Mesendoderm (in vitro differentiated cells): Measurements from ENCODE around the gene TRNP1.

Source experiments
- DNase-seq: peaks from one replicate; pipeline ENCODE4 v3.0.0; 2013
- H2AK5ac ChIP-seq: 2 replicates; pipeline ENCODE4 v1.6.1; 2013; ENCODE audit warnings: low read length, inconsistent platforms
- H2BK120ac ChIP-seq: 2 replicates; pipeline ENCODE4 v1.6.1; 2013; ENCODE audit warnings: low read depth, mild to moderate bottlenecking, low read length, moderate library complexity, mixed read lengths
- H2BK15ac ChIP-seq: replicated peaks from 2 replicates; pipeline ENCODE4 v1.6.1; 2013; ENCODE audit warnings: low read depth, mild to moderate bottlenecking, moderate library complexity
- H2BK5ac ChIP-seq: 2 replicates; pipeline ENCODE4 v1.6.1; 2013; ENCODE audit warnings: low read length, inconsistent platforms
- H3K18ac ChIP-seq: 2 replicates; pipeline ENCODE4 v1.6.1; 2013; ENCODE audit warnings: mild to moderate bottlenecking, low read length, mixed read lengths
- H3K23ac ChIP-seq: one replicate; pipeline ENCODE4 v1.6.1; 2013; ENCODE audit warnings: low read length
- H3K27ac ChIP-seq: 2 replicates; pipeline ENCODE4 v1.5.1; 2013; ENCODE audit warnings: low read depth, mild to moderate bottlenecking, inconsistent platforms, low read length, moderate library complexity
- H3K27me3 ChIP-seq: 2 replicates; pipeline ENCODE4 v1.6.1; 2013; ENCODE audit warnings: low read length, control low read depth, mild to moderate bottlenecking, inconsistent platforms; ENCODE audit not compliant: insufficient read depth, poor library complexity
- H3K36me3 ChIP-seq: 2 replicates; pipeline ENCODE4 v1.6.1; 2013; ENCODE audit warnings: low read length, inconsistent platforms; ENCODE audit not compliant: control insufficient read depth, insufficient read depth
- H3K4ac ChIP-seq: one replicate; pipeline ENCODE4 v1.6.1; 2013; ENCODE audit warnings: low read depth, mild to moderate bottlenecking, low read length, moderate library complexity
- H3K4me1 ChIP-seq: 2 replicates; pipeline ENCODE4 v1.6.1; 2013; ENCODE audit warnings: low read depth, low read length, inconsistent platforms; ENCODE audit not compliant: control insufficient read depth
- H3K4me2 ChIP-seq: 2 replicates; pipeline ENCODE4 v1.6.1; 2013; ENCODE audit warnings: low read length
- H3K4me3 ChIP-seq: 2 replicates; pipeline ENCODE4 v1.5.1; 2013; ENCODE audit warnings: mild to moderate bottlenecking, low read length
- H3K56ac ChIP-seq: one replicate; pipeline ENCODE4 v1.6.1; 2013; ENCODE audit warnings: low read length
- H3K79me1 ChIP-seq: 2 replicates; pipeline ENCODE4 v1.6.1; 2013; ENCODE audit warnings: low read length, inconsistent platforms
- H3K79me2 ChIP-seq: 2 replicates; pipeline ENCODE4 v1.6.1; 2013; ENCODE audit warnings: mild to moderate bottlenecking, low read length; ENCODE audit not compliant: control insufficient read depth, insufficient read depth
- H3K9ac ChIP-seq: 2 replicates; pipeline ENCODE4 v1.6.1; 2013; ENCODE audit warnings: low read length, inconsistent platforms
- H4K5ac ChIP-seq: one replicate; pipeline ENCODE4 v1.6.1; 2013; ENCODE audit warnings: low read length
- H4K8ac ChIP-seq: one replicate; pipeline ENCODE4 v1.6.1; 2013; ENCODE audit warnings: low read depth, mild to moderate bottlenecking, control low read depth, low read length, moderate library complexity
- WGBS: extraction: QIAGEN DNeasy Blood & Tissue Kit; methylation state at CpG from one replicate; pipeline ENCODE4 v1.1.7; 2013; ENCODE audit warnings: low lambda C conversion rate, missing lambda C conversion rate; ENCODE audit not compliant: insufficient coverage; ENCODE audit errors: extremely low coverage; 5-methylcytosine and 5-hydroxymethylcytosine counted together

The TRNP1 gene

GRCh38 chr1:26960625-26960966, 32.9 kb upstream of the TRNP1 start:
- H3K4me2 ChIP-seq, result peak overlapping the region; percentile 42
- H3K79me1 ChIP-seq, result no peaks in the 10 kb centered on the region
- peak overlapping the region; percentile 87 for H3K56ac ChIP-seq
- no peaks in the 10 kb centered on the region for H3K4me1 ChIP-seq
- H3K9ac ChIP-seq, result peak overlapping the region; percentile 79
- H2BK15ac ChIP-seq, result no peak overlapping the region
- H2BK5ac ChIP-seq, result no peak overlapping the region
- no peak overlapping the region for H2BK120ac ChIP-seq
- no peak overlapping the region for H2AK5ac ChIP-seq
- DNase-seq, result no peak
- no CpG with 5 or more reads among the region's 3 CpGs for WGBS
- no peaks in the 10 kb centered on the region for H3K27me3 ChIP-seq
- H4K5ac ChIP-seq, result peak overlapping the region; percentile 12
- no peak overlapping the region for H3K4ac ChIP-seq
- no peak overlapping the region for H3K18ac ChIP-seq
- H3K4me3 ChIP-seq, result peak overlapping the region; percentile 35
- H3K36me3 ChIP-seq, result no peaks in the 10 kb centered on the region
- H4K8ac ChIP-seq, result no peak overlapping the region
- no peak overlapping the region for H3K23ac ChIP-seq
- peaks cover 1% of the 10 kb centered on the region for H3K79me2 ChIP-seq
- no peak overlapping the region for H3K27ac ChIP-seq

- H3K56ac ChIP-seq, result no peak overlapping the region
- no peak for DNase-seq
- no peak overlapping the region for H3K27ac ChIP-seq
- H3K4me3 ChIP-seq, result no peak overlapping the region
- no peak overlapping the region for H3K9ac ChIP-seq
- H3K4me1 ChIP-seq, result no peaks in the 10 kb centered on the region
- H3K79me2 ChIP-seq, result peaks cover 1% of the 10 kb centered on the region
- no peak overlapping the region for H3K4ac ChIP-seq
- no peak overlapping the region for H2BK120ac ChIP-seq
- no peak overlapping the region for H3K18ac ChIP-seq
- no peak overlapping the region for H2AK5ac ChIP-seq
- H3K27me3 ChIP-seq, result no peaks in the 10 kb centered on the region
- H3K36me3 ChIP-seq, result no peaks in the 10 kb centered on the region
- H4K5ac ChIP-seq, result no peak overlapping the region
- WGBS, result no CpG with 5 or more reads among the region's 3 CpGs
- no peaks in the 10 kb centered on the region for H3K79me1 ChIP-seq
- H3K4me2 ChIP-seq, result no peak overlapping the region
- no peak overlapping the region for H2BK15ac ChIP-seq
- no peak overlapping the region for H2BK5ac ChIP-seq
- no peak overlapping the region for H3K23ac ChIP-seq
- no peak overlapping the region for H4K8ac ChIP-seq
Observed at GRCh38 chr1:26961826-26962225, 31.7 kb upstream of the TRNP1 start.

GRCh38 chr1:26965213-26965612, 28.3 kb upstream of the TRNP1 start:
- Histone ChIP-seq H3K9ac (no peak overlapping the region), H4K8ac (no peak overlapping the region), H4K5ac (no peak overlapping the region), H3K79me2 (no peaks in the 10 kb centered on the region), H3K4me2 (no peak overlapping the region), H3K27me3 (no peaks in the 10 kb centered on the region), H3K4me1 (no peaks in the 10 kb centered on the region), H3K23ac (no peak overlapping the region), H3K18ac (no peak overlapping the region), H2BK15ac (no peak overlapping the region), H2BK5ac (no peak overlapping the region), H3K27ac (no peak overlapping the region), H3K36me3 (no peaks in the 10 kb centered on the region), H3K4me3 (no peak overlapping the region), H2AK5ac (no peak overlapping the region), H3K79me1 (no peaks in the 10 kb centered on the region), H2BK120ac (no peak overlapping the region), H3K56ac (no peak overlapping the region), H3K4ac (no peak overlapping the region)
- no peak for DNase-seq
- no CpG with 5 or more reads among the region's 6 CpGs for WGBS

GRCh38 chr1:26965628-26966027, 27.9 kb upstream of the TRNP1 start:
- Histone ChIP-seq H3K4ac (no peak overlapping the region), H4K8ac (no peak overlapping the region), H3K79me2 (no peaks in the 10 kb centered on the region), H3K4me3 (no peak overlapping the region), H3K18ac (no peak overlapping the region), H2BK120ac (no peak overlapping the region), H3K9ac (no peak overlapping the region), H3K4me2 (no peak overlapping the region), H2BK5ac (no peak overlapping the region), H4K5ac (no peak overlapping the region), H3K27ac (no peak overlapping the region), H3K36me3 (no peaks in the 10 kb centered on the region), H3K27me3 (no peaks in the 10 kb centered on the region), H2AK5ac (no peak overlapping the region), H3K4me1 (no peaks in the 10 kb centered on the region), H3K56ac (no peak overlapping the region), H3K23ac (no peak overlapping the region), H2BK15ac (no peak overlapping the region), H3K79me1 (no peaks in the 10 kb centered on the region)
- no CpG with 5 or more reads among the region's 9 CpGs for WGBS
- DNase-seq, result no peak

- Histone ChIP-seq H3K9ac (no peak overlapping the region), H3K4me3 (no peak overlapping the region), H4K8ac (no peak overlapping the region), H3K18ac (no peak overlapping the region), H3K23ac (no peak overlapping the region), H3K27me3 (no peaks in the 10 kb centered on the region), H2AK5ac (no peak overlapping the region), H2BK15ac (no peak overlapping the region), H3K4me2 (no peak overlapping the region), H3K36me3 (no peaks in the 10 kb centered on the region), H3K4me1 (no peaks in the 10 kb centered on the region), H4K5ac (no peak overlapping the region), H3K4ac (no peak overlapping the region), H2BK5ac (no peak overlapping the region), H3K27ac (no peak overlapping the region), H3K79me1 (no peaks in the 10 kb centered on the region), H2BK120ac (no peak overlapping the region), H3K79me2 (no peaks in the 10 kb centered on the region), H3K56ac (no peak overlapping the region)
- no CpG with 5 or more reads among the region's 7 CpGs for WGBS
- no peak for DNase-seq
Observed at GRCh38 chr1:26970810-26971209, 22.7 kb upstream of the TRNP1 start.

GRCh38 chr1:26971590-26971989, 21.9 kb upstream of the TRNP1 start:
- no peak overlapping the region for H3K9ac ChIP-seq
- no peak overlapping the region for H3K4ac ChIP-seq
- no peak overlapping the region for H2BK5ac ChIP-seq
- no peak overlapping the region for H3K4me2 ChIP-seq
- no peak overlapping the region for H3K23ac ChIP-seq
- WGBS, result no CpG with 5 or more reads among the region's 3 CpGs
- H3K27me3 ChIP-seq, result no peaks in the 10 kb centered on the region
- no peak overlapping the region for H4K8ac ChIP-seq
- no peak overlapping the region for H4K5ac ChIP-seq
- H2AK5ac ChIP-seq, result no peak overlapping the region
- no peaks in the 10 kb centered on the region for H3K79me2 ChIP-seq
- no peak overlapping the region for H2BK15ac ChIP-seq
- no peaks in the 10 kb centered on the region for H3K4me1 ChIP-seq
- no peak overlapping the region for H2BK120ac ChIP-seq
- H3K36me3 ChIP-seq, result no peaks in the 10 kb centered on the region
- DNase-seq, result no peak
- no peak overlapping the region for H3K4me3 ChIP-seq
- H3K27ac ChIP-seq, result no peak overlapping the region
- no peaks in the 10 kb centered on the region for H3K79me1 ChIP-seq
- no peak overlapping the region for H3K18ac ChIP-seq
- no peak overlapping the region for H3K56ac ChIP-seq
